K562 (cell line): ENCODE results near the gene PHLDB2. TPM values are rescaled to one million over a fixed set of nuclear protein-coding genes. Genes with fewer than 3 reads are reported as not detected.

Experiments used
- ATAC-seq: fragments of 200-7000 bp; cut with Tn5 transposase; 3 replicates; pipeline ENCODE4 v1.9.1; 2020; ENCODE audit warnings: moderate library complexity
- BruUV-seq: library from RNA; stranded (reverse); fragments of 400-500 nt; replicated peaks from 2 replicates; lab custom pipeline; 2021; lab: Mats Ljungman, UMichigan
- CTCF ChIA-PET: fragments of 300-600 bp; formaldehyde crosslinking; extraction: SDS; loops from one replicate; lab custom pipeline; 2021; ENCODE audit warnings: low intra/inter-chr PET ratio; lab: Yijun Ruan, JAX
- POLR2A ChIA-PET: fragments of 300-600, 350-650 bp; sonication (Branson Sonifier 250); formaldehyde crosslinking; extraction: SDS; loops from one replicate; lab custom pipeline; 2021; ENCODE audit warnings: antibody characterized with exemption, inconsistent platforms; lab: Yijun Ruan, JAX
- DNase-seq, 4 experiments: peaks; one replicate each; pipeline versions ENCODE4 v3.0.0 to v3.0.0-alpha.2; 2011 to 2018; ENCODE audit warnings: low spot score in 3 of 4, mixed read lengths in 3 of 4; ENCODE audit errors: extremely low read depth in 1 of 4
- FAIRE-seq: peaks from 2 replicates; lab custom pipeline; 2011; peaks lifted over from hg19 to GRCh38; lab: Jason Lieb, UNC
- H2AFZ ChIP-seq: 2 replicates; pipeline ENCODE4 v1.6.0; 2011; ENCODE audit warnings: low read depth, low read length, control low read depth, inconsistent platforms
- H3K27ac ChIP-seq: fragments of 200-600 bp; 3 replicates; pipeline ENCODE4 v1.8.0; 2011; ENCODE audit warnings: low read depth, mild to moderate bottlenecking, control low read depth, inconsistent platforms, low read length, moderate library complexity, mixed read lengths; ENCODE audit errors: extremely low read depth
- H3K27me3 ChIP-seq, 2 experiments: fragments of 300-600 bp in 1 of 2; 2 replicates in 1 of 2; 3 replicates in 1 of 2; pipeline versions ENCODE4 v1.6.0 to v1.8.0; 2011; ENCODE audit warnings: inconsistent platforms in 2 of 2, low read length in 2 of 2, mild to moderate bottlenecking in 1 of 2, mixed read lengths in 1 of 2, moderate library complexity in 1 of 2; ENCODE audit not compliant: control insufficient read depth in 2 of 2, insufficient read depth in 2 of 2
- H3K36me3 ChIP-seq: fragments of 300-600 bp; 3 replicates; pipeline ENCODE4 v1.8.0; 2011; ENCODE audit warnings: mild to moderate bottlenecking, low read length, inconsistent platforms; ENCODE audit not compliant: control insufficient read depth, insufficient read depth
- H3K4me1 ChIP-seq, 2 experiments: fragments of 200-600 bp in 1 of 2; replicated peaks in 1 of 2; 2 replicates in 1 of 2; 3 replicates in 1 of 2; pipeline versions ENCODE4 v1.5.1 to v1.8.0; 2011; ENCODE audit warnings: inconsistent platforms in 2 of 2, low read length in 2 of 2, mild to moderate bottlenecking in 1 of 2, mixed read lengths in 1 of 2, moderate library complexity in 1 of 2; ENCODE audit not compliant: control insufficient read depth in 2 of 2, insufficient read depth in 2 of 2
- H3K4me2 ChIP-seq: 2 replicates; pipeline ENCODE4 v1.6.1; 2011; ENCODE audit warnings: low read length, control low read depth, inconsistent platforms, mixed read lengths; ENCODE audit not compliant: insufficient read depth
- H3K4me3 ChIP-seq: fragments of 200-600 bp; sonication (generic), shearing (Covaris generic); 2 replicates; pipeline ENCODE4 v1.5.1; 2016; ENCODE audit warnings: control low read depth, inconsistent platforms
- H3K79me2 ChIP-seq: fragments of 200-600 bp; 3 replicates; pipeline ENCODE4 v1.8.0; 2011; ENCODE audit warnings: low read length, inconsistent platforms; ENCODE audit not compliant: control insufficient read depth, insufficient read depth
- H3K9ac ChIP-seq, 2 experiments: 2 replicates each; pipeline versions ENCODE4 v1.6.0 to v1.6.1; 2011; ENCODE audit warnings: low read depth in 2 of 2, low read length in 2 of 2, control low read depth in 1 of 2, inconsistent platforms in 1 of 2, mild to moderate bottlenecking in 1 of 2, mixed read lengths in 1 of 2; ENCODE audit not compliant: insufficient read depth in 1 of 2
- H3K9me1 ChIP-seq: one replicate; pipeline ENCODE4 v1.6.0; 2011; ENCODE audit warnings: inconsistent platforms, mild to moderate bottlenecking, low read length, moderate library complexity; ENCODE audit not compliant: control insufficient read depth, insufficient read depth
- H3K9me3 ChIP-seq: replicated peaks from 2 replicates; pipeline ENCODE4 v1.5.1; 2011; ENCODE audit warnings: low read depth, low read length, inconsistent platforms; ENCODE audit not compliant: control insufficient read depth, insufficient read depth
- H4K20me1 ChIP-seq: replicated peaks from 2 replicates; pipeline ENCODE4 v1.6.1; 2011; ENCODE audit warnings: low read length, inconsistent platforms, mixed read lengths; ENCODE audit not compliant: control insufficient read depth, insufficient read depth
- CBX5 ChIP-seq: IDR thresholded peaks from 2 replicates; pipeline ENCODE4 v1.6.1; 2014; ENCODE audit warnings: low read depth, borderline replicate concordance
- KLF13 ChIP-seq: fragments of 450-650 bp; IDR thresholded peaks from 2 replicates; pipeline ENCODE4 v1.6.1; 2016; ENCODE audit warnings: missing genetic modification characterization, low read depth, mild to moderate bottlenecking, missing compliant biosample characterization, moderate library complexity, borderline replicate concordance
- NFXL1 ChIP-seq: fragments of 450-650 bp; formaldehyde crosslinking; IDR thresholded peaks from 2 replicates; pipeline ENCODE4 v1.4.0; 2021; ENCODE audit warnings: mild to moderate bottlenecking
- ZNF121 ChIP-seq: sonication (generic); formaldehyde crosslinking; conservative IDR thresholded peaks from 2 replicates; pipeline ENCODE4 v1.8.0; 2022; ENCODE audit warnings: missing genetic modification reagents
- WGBS: fragments of 100-300 bp; shearing (Covaris generic); methylation state at CpG from one replicate; pipeline ENCODE4 v1.1.6; 2016; ENCODE audit warnings: low coverage, mixed read lengths; ENCODE audit not compliant: insufficient coverage; ENCODE audit errors: missing lambda C conversion rate; 5-methylcytosine and 5-hydroxymethylcytosine counted together
- in situ Hi-C: fragments of 300-500 bp; cut with MboI; formaldehyde crosslinking; loops from 4 replicates; pipeline ENCODE4 v1.15.0; 2018; ENCODE audit warnings: inconsistent platforms, mixed read lengths
- intact Hi-C: fragments of 100-400 bp; cut with micrococcal nuclease; formaldehyde crosslinking; loops from 2 replicates; pipeline ENCODE4 v1.14.2; 2022
- polyA plus RNA-seq, 8 experiments: library from polyadenylated mRNA; depleted of rRNA in 4 of 8; stranded (reverse) in 5 of 8; unstranded in 3 of 8; fragments of >200 nt; fragmentation: Nextera tagmentation in 2 of 8; fragmentation: Illumina TruSeq in 1 of 8; extraction: Ambion mirVana in 2 of 8; extraction: Trizol in 1 of 8; gene quantifications; 2 replicates each; pipeline versions ENCODE4 v1.2.1 to v1.2.3, GENCODE V29; 2011 to 2014; ENCODE audit warnings: inconsistent platforms in 1 of 8, missing spikeins in 1 of 8
- total RNA-seq, 7 experiments: library from RNA; depleted of rRNA in 6 of 7; stranded (reverse); fragments of >200 nt in 6 of 7; fragmentation: Illumina TruSeq in 2 of 7; extraction: Trizol in 2 of 7; gene quantifications; 2 replicates each; pipeline versions ENCODE4 v1.2.1 to v1.2.3, GENCODE V29; 2011 to 2021; ENCODE audit warnings: low replicate concordance in 1 of 7
- TF ChIP-seq, protein P1 (sequence below): fragments of 250-450 bp; sonication (Bioruptor Pico); IDR thresholded peaks from 2 replicates; pipeline ENCODE4 v1.5.0; 2022; ENCODE audit warnings: mild to moderate bottlenecking
- TF ChIP-seq, protein P2 (sequence below), 3 experiments: fragments of 200-800 bp in 1 of 3; fragments of 250-450 bp in 1 of 3; fragments of 450-650 bp in 1 of 3; sonication (Bioruptor Pico) in 1 of 3; sonication (Bioruptor generic) in 1 of 3; formaldehyde crosslinking in 1 of 3; IDR thresholded peaks; 2 replicates each; pipeline versions ENCODE4 v1.6.1 to v1.8.0; 2016 to 2022; ENCODE audit warnings: mild to moderate bottlenecking in 2 of 3, missing genetic modification characterization in 2 of 3, missing compliant biosample characterization in 1 of 3, moderate library complexity in 1 of 3

PHLDB2 gene
- total and polyA plus RNA-seq, 9 of the 15 experiments (the other 6 are each of a cell fraction or from before 2014, with no cell fraction given), result 0.04 TPM; not detected in 8

DNA sequence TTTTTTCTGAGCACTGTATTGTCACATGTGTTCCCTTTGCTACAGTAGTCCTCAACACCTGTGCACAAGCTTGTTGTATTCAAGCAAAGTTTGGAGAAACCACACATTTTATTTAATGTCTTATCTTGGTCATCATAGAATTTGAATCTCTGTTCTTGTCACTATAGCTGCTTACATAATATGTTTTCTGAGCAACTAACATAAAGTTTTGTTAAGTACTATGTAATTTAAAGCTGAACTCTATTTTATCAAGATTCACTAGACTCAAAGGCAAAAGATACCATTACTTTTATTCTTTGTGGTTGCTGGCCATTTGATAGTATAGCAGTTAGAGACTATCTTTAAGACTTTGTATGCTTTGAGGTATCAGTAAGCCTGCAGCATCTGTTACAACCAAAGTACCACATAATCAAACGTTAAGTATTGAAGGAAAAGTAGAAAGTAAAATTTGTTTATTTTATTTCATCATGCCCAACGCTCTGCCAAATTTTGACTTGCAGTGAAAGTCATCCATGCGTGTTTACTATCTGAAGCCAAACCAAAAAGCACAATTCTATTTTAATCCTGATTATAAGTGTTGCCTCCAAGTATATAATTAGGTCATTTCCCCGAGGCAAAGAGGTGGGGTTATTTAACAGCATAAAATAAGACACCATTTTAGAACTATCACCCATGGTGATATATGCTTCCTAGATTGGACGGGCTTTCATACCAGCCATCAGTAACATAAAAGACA is 109.4 kb downstream of the PHLDB2 start:
- TF ChIP-seq, protein P1, sequence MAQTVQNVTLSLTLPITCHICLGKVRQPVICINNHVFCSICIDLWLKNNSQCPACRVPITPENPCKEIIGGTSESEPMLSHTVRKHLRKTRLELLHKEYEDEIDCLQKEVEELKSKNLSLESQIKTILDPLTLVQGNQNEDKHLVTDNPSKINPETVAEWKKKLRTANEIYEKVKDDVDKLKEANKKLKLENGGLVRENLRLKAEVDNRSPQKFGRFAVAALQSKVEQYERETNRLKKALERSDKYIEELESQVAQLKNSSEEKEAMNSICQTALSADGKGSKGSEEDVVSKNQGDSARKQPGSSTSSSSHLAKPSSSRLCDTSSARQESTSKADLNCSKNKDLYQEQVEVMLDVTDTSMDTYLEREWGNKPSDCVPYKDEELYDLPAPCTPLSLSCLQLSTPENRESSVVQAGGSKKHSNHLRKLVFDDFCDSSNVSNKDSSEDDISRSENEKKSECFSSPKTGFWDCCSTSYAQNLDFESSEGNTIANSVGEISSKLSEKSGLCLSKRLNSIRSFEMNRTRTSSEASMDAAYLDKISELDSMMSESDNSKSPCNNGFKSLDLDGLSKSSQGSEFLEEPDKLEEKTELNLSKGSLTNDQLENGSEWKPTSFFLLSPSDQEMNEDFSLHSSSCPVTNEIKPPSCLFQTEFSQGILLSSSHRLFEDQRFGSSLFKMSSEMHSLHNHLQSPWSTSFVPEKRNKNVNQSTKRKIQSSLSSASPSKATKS (CRISPR knock-in tag), result no peak
- TF ChIP-seq ZNF121 (no peak), KLF13 (no peak), NFXL1 (no peak), CBX5 (no peak)
- TF ChIP-seq, protein P2, sequence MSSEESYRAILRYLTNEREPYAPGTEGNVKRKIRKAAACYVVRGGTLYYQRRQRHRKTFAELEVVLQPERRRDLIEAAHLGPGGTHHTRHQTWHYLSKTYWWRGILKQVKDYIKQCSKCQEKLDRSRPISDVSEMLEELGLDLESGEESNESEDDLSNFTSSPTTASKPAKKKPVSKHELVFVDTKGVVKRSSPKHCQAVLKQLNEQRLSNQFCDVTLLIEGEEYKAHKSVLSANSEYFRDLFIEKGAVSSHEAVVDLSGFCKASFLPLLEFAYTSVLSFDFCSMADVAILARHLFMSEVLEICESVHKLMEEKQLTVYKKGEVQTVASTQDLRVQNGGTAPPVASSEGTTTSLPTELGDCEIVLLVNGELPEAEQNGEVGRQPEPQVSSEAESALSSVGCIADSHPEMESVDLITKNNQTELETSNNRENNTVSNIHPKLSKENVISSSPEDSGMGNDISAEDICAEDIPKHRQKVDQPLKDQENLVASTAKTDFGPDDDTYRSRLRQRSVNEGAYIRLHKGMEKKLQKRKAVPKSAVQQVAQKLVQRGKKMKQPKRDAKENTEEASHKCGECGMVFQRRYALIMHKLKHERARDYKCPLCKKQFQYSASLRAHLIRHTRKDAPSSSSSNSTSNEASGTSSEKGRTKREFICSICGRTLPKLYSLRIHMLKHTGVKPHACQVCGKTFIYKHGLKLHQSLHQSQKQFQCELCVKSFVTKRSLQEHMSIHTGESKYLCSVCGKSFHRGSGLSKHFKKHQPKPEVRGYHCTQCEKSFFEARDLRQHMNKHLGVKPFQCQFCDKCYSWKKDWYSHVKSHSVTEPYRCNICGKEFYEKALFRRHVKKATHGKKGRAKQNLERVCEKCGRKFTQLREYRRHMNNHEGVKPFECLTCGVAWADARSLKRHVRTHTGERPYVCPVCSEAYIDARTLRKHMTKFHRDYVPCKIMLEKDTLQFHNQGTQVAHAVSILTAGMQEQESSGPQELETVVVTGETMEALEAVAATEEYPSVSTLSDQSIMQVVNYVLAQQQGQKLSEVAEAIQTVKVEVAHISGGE (CRISPR knock-in tag; IDR thresholded peaks at IDR 0.05), result no peak
- ChIA-PET POLR2A (no interaction called here), CTCF (interaction anchor here (1.2 to 2.1 kb wide), 3 partner anchors 251 to 300 kb away, joined by 4 to 8 read pairs (median 7); no protein-coding TSS in a partner anchor)
- no peaks in the 10 kb centered on the region for H3K36me3 ChIP-seq
- H3K27me3 ChIP-seq, result no peaks in the 10 kb centered on the region; a peak in 2 of 5 replicates
- H3K27ac ChIP-seq, result no peak overlapping the region
- H3K9ac ChIP-seq, result no peak overlapping the region
- H3K4me1 ChIP-seq, result no peaks in the 10 kb centered on the region
- in situ Hi-C loops, result no loop called here
- 0% methylated on average over 4 of the region's 5 CpGs for WGBS
- H3K4me3 ChIP-seq, result no peak overlapping the region
- no peak overlapping the region for H2AFZ ChIP-seq
- no peaks in the 10 kb centered on the region for H4K20me1 ChIP-seq
- H3K9me3 ChIP-seq, result no peaks in the 10 kb centered on the region
- FAIRE-seq (no peak), DNase-seq (no peak), ATAC-seq (no peak)
- no TSS peak for BruUV-seq
- H3K79me2 ChIP-seq, result no peaks in the 10 kb centered on the region
- intact Hi-C loops, result no loop called here
- no peaks in the 10 kb centered on the region for H3K9me1 ChIP-seq
- H3K4me2 ChIP-seq, result no peak overlapping the region
